ENCODE measurements around the gene ZNF177. TPM values are rescaled to one million over a fixed set of nuclear protein-coding genes. Genes with fewer than 3 reads are reported as not detected.

ZNF177 gene
- total RNA-seq, 1 experiment from 2014 or later = 4.6 TPM

- CTCF ChIA-PET = no interaction called here
- no peak overlapping the region for H3K4me3 ChIP-seq (ENCODE audit: low read depth in 2 of 2, low read length in 2 of 2)
- in situ Hi-C loops (cut with HindIII; ENCODE audit: low pct_unique_long_range_greater_than_20kb, low sequenced_read_pairs) (no loop called here), intact Hi-C loops (cut with micrococcal nuclease; ENCODE audit: unreplicated experiment) (no loop called here)
- ATAC-seq = no peak
- no peaks in the 10 kb centered on the region for H3K36me3 ChIP-seq (ENCODE audit: control insufficient read depth, insufficient read depth, low read length)
- no peaks in the 10 kb centered on the region for H3K27me3 ChIP-seq (ENCODE audit: control insufficient read depth, insufficient read depth, low read length)
- no peak overlapping the region for H3K27ac ChIP-seq (ENCODE audit: low read length)
- no peaks in the 10 kb centered on the region for H3K9me3 ChIP-seq (ENCODE audit: control insufficient read depth, insufficient read depth, low read depth, low read length)
- DNase-seq (ENCODE audit: low read depth, low spot score) = no peak
- TF ChIP-seq CTCF (IDR thresholded peaks at IDR 0.05) = no peak
- no peak for TF ChIP-seq POLR2AphosphoS5 (IDR thresholded peaks at IDR 0.05; ENCODE audit: low read depth, low read length)
- TF ChIP-seq REST (IDR thresholded peaks at IDR 0.05; ENCODE audit: insufficient read depth in 1 of 2, low read depth in 2 of 2, low read length in 1 of 2) = no peak
- no peak for TF ChIP-seq SIN3A (IDR thresholded peaks at IDR 0.05; ENCODE audit: borderline replicate concordance, insufficient read depth, low read depth, low read length)
- TF ChIP-seq TCF7L2 (IDR thresholded peaks at IDR 0.05; ENCODE audit: low read depth, low read length) = no peak
- POLR2A ChIA-PET = no interaction called here
- H3K4me1 ChIP-seq (ENCODE audit: control insufficient read depth, insufficient read depth, low read length) = no peaks in the 10 kb centered on the region
- no TSS peak for BruUV-seq (replicated peaks)
These were observed 65.1 kb downstream of the ZNF177 start for GRCh38 chr19:9427941-9428340.

GRCh38 chr19:9430444-9430843 is 67.6 kb downstream of the ZNF177 start:
- DNase-seq (ENCODE audit: low read depth, low spot score) (no peak), ATAC-seq (no peak)
- H3K27ac ChIP-seq (ENCODE audit: low read length) = no peak overlapping the region
- intact Hi-C loops (cut with micrococcal nuclease; ENCODE audit: unreplicated experiment) (loop anchor here (10.0 kb wide), 1 partner anchor 106 kb away; the partner anchor contains the start of gene ZNF559), in situ Hi-C loops (cut with HindIII; ENCODE audit: low pct_unique_long_range_greater_than_20kb, low sequenced_read_pairs) (no loop called here)
- H3K4me1 ChIP-seq (ENCODE audit: control insufficient read depth, insufficient read depth, low read length) = peaks cover 6% of the 10 kb centered on the region; the same call in 1 of the 2 replicates
- no peaks in the 10 kb centered on the region for H3K27me3 ChIP-seq (ENCODE audit: control insufficient read depth, insufficient read depth, low read length)
- TF ChIP-seq POLR2AphosphoS5 (IDR thresholded peaks at IDR 0.05; ENCODE audit: low read depth, low read length) (no peak), SIN3A (IDR thresholded peaks at IDR 0.05; ENCODE audit: borderline replicate concordance, insufficient read depth, low read depth, low read length) (no peak)
- no peaks in the 10 kb centered on the region for H3K9me3 ChIP-seq (ENCODE audit: control insufficient read depth, insufficient read depth, low read depth, low read length)
- H3K4me3 ChIP-seq (ENCODE audit: low read depth in 2 of 2, low read length in 2 of 2) = no peak overlapping the region
- H3K36me3 ChIP-seq (ENCODE audit: control insufficient read depth, insufficient read depth, low read length) = no peaks in the 10 kb centered on the region
- no TSS peak for BruUV-seq (replicated peaks)
- ChIA-PET POLR2A (interaction anchor here (0.6 kb wide), 1 partner anchor 151 kb away, joined by 3 read pairs; no protein-coding TSS in a partner anchor), CTCF (no interaction called here)

- Histone ChIP-seq H3K4me1 (ENCODE audit: control insufficient read depth, insufficient read depth, low read length) (peaks cover 6% of the 10 kb centered on the region; the same call in 1 of the 2 replicates), H3K27me3 (ENCODE audit: control insufficient read depth, insufficient read depth, low read length) (no peaks in the 10 kb centered on the region), H3K36me3 (ENCODE audit: control insufficient read depth, insufficient read depth, low read length) (no peaks in the 10 kb centered on the region), H3K27ac (ENCODE audit: low read length) (no peak overlapping the region), H3K9me3 (ENCODE audit: control insufficient read depth, insufficient read depth, low read depth, low read length) (no peaks in the 10 kb centered on the region), H3K4me3 (ENCODE audit: low read depth in 2 of 2, low read length in 2 of 2) (no peak overlapping the region)
- no TSS peak for BruUV-seq (replicated peaks)
- in situ Hi-C loops (cut with HindIII; ENCODE audit: low pct_unique_long_range_greater_than_20kb, low sequenced_read_pairs) = no loop called here
- intact Hi-C loops (cut with micrococcal nuclease; ENCODE audit: unreplicated experiment) = loop anchor here (10.0 kb wide), 1 partner anchor 107 kb away; the partner anchor contains the start of gene ZNF559
- CTCF ChIA-PET = interaction anchor here (0.6 kb wide), 1 partner anchor 793 kb away, joined by 6 read pairs; no protein-coding TSS in a partner anchor
- ATAC-seq = peak; percentile 62; the same call in 1 of the 2 replicates
- POLR2A ChIA-PET = no interaction called here
- TF ChIP-seq REST (IDR thresholded peaks at IDR 0.05; ENCODE audit: insufficient read depth in 1 of 2, low read depth in 2 of 2, low read length in 1 of 2) (no peak), CTCF (IDR thresholded peaks at IDR 0.05) (peak; percentile 67), TCF7L2 (IDR thresholded peaks at IDR 0.05; ENCODE audit: low read depth, low read length) (no peak)
- DNase-seq (ENCODE audit: low read depth, low spot score) = peak; percentile 12
These were observed 68.7 kb downstream of the ZNF177 start for GRCh38 chr19:9431475-9431874.

Measured in Panc1 (cell line).